GM12891 (cell line): Measurements from ENCODE around the gene RFNG.

Source experiments
- PAX5 ChIP-seq: IDR thresholded peaks from 2 replicates; pipeline ENCODE4 v1.6.1; 2011; ENCODE audit warnings: low read length, moderate library complexity, mild to moderate bottlenecking; ENCODE audit not compliant: insufficient read depth, severe bottlenecking
- POLR2A ChIP-seq: IDR thresholded peaks from 2 replicates; pipeline ENCODE4 v1.6.1; 2011; ENCODE audit warnings: low read depth, low read length, control low read depth
- POLR2AphosphoS5 ChIP-seq: IDR thresholded peaks from 2 replicates; pipeline ENCODE4 v1.6.1; 2011; ENCODE audit warnings: low read depth, low read length, control low read depth
- SPI1 ChIP-seq: IDR thresholded peaks from 2 replicates; pipeline ENCODE4 v1.6.1; 2011; ENCODE audit warnings: low read depth, low read length, control low read depth
- TAF1 ChIP-seq: IDR thresholded peaks from 2 replicates; pipeline ENCODE4 v1.6.1; 2011; ENCODE audit warnings: low read depth, low read length, control low read depth

DNA sequence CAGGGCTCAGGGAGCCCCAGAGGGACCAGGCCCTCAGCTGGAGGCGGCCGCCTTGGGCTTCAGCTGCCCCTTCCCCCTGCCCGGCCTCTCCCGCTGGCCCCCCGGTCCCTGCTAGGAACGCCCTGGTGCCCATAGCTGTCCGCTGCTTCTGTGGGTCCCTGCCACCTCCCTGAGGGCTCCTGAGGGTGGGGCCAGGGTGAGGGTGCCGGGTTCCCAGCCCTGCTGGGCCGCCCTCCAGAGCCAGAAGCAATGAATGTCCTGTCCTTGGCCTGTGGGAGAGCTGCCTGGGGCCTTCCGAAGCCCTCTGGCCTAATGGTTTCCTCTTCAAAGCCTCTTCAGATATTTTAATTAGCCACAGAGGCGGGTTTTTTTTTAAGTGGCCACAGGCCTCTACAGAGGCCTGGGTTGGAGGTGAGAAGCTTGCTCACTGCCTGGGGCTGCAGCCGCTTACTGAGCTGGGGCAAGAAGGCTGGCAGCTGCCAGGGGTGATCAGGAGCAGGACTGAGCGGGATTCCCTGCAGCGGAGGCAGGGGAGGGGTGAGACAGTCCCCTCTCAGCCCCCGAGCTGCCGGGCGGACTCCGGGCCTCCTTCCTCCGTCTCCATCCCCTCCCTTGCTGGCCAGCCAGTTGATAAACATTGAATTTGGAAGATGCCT, 38.8 kb downstream of the RFNG start:
- TF ChIP-seq POLR2A (no peak), POLR2AphosphoS5 (no peak), TAF1 (no peak), SPI1 (no peak), PAX5 (no peak)
